A549 (cell line): Measurements from ENCODE around the gene TBRG4.

Experiments
- CTCF ChIP-seq: fragments of >200 bp; sonication (Bioruptor Twin); formaldehyde crosslinking; IDR thresholded peaks from 3 replicates; pipeline ENCODE4 v1.5.1; 2016
- MYC ChIP-seq: IDR thresholded peaks from 2 replicates; pipeline ENCODE4 v1.6.1; 2012; ENCODE audit warnings: mild to moderate bottlenecking, inconsistent platforms, low read length, improper control_type of control experiment, borderline replicate concordance
- RAD21 ChIP-seq, 2 experiments: fragments of >200 bp in 1 of 2; sonication (Bioruptor Twin) in 1 of 2; formaldehyde crosslinking in 1 of 2; IDR thresholded peaks in 1 of 2; conservative IDR thresholded peaks in 1 of 2; 2 replicates in 1 of 2; 3 replicates in 1 of 2; pipeline ENCODE4 v1.6.1; 2012 to 2018; ENCODE audit warnings: inconsistent platforms in 1 of 2
- RNF2 ChIP-seq: fragments of 200-600 bp; sonication (generic); IDR thresholded peaks from 2 replicates; pipeline ENCODE4 v1.6.1; 2016; ENCODE audit warnings: low read depth, mild to moderate bottlenecking, antibody characterized with exemption, moderate library complexity, borderline replicate concordance

GRCh38 chr7:45151131-45151684 lies 39.7 kb upstream of the TBRG4 start:
- TF ChIP-seq RAD21 (conservative IDR thresholded peaks at IDR 0.05 in 1 of 2, IDR thresholded peaks at IDR 0.05 in 1 of 2) (no peak), CTCF (no peak), RNF2 (no peak), MYC (no peak)
